GM18505 (cell line): ENCODE results near the gene MGMT.

Experiments
- ATAC-seq: cut with Tn5 transposase; IDR thresholded peaks from one replicate; pipeline ENCODE4 v1.9.1; 2021; ENCODE audit not compliant: unreplicated experiment
- POLR2A ChIP-seq: IDR thresholded peaks from 4 replicates; pipeline ENCODE4 v1.6.1; 2011; ENCODE audit warnings: borderline replicate concordance; ENCODE audit not compliant: insufficient read depth, insufficient read length; ENCODE audit errors: extremely low read depth

The MGMT gene

DNA sequence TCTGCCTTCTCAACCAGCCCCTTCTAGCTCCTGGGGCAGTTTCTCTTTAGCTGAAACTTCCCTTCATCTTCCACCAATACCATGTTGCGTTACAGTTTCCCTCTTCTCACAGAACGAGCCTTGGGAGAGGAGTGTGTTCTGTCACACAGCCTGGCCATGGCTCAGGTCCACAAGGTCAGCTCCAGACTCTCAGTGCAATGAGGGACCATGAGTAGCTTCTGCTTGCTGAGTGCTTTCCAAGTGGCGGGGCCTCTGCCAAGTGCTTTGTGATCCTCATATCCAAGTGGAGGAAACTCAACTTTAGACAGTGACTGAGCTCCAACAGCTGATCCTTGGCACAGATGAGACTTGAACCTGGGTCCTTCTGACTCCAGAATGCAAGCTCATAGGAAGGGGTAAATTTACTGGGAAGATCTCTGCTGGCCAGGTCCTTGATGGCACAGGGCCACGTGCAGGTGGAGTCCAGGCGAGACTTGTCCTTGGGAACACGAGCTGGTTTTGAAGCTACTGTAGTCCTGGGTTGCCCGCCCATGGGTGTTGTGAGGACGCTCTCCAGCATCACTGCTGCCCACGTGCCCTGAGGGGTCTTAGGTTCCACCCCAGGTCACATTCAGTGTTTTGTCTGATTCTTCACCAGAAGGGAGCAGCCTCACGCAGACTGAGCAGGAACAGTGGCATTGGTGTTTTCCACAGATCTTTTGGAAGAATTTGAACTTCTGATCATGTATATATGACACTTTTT, 259.0 kb downstream of the MGMT start:
- TF ChIP-seq POLR2A = no peak
- no peak for ATAC-seq

DNA sequence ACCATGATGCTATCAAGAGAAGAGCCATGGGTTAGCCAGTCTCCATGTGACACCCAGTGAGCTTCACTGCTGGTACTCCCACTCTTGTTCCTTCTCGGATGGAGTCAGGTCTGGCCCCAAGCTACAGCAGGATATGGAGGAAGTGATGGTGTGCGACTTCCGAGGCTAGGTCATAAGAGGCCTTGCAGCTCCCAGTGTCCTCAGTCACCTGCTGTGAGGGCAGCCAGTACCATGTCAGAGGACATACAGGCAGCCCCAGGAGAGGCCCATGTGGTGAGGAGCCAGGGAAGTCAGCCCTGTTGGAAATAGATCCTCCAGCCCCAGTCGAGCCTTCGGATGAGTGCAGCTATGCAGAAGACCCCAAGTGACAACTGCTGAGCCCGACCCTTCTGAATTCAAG, 260.0 kb downstream of the MGMT start:
- no peak for ATAC-seq
- TF ChIP-seq POLR2A = no peak

DNA sequence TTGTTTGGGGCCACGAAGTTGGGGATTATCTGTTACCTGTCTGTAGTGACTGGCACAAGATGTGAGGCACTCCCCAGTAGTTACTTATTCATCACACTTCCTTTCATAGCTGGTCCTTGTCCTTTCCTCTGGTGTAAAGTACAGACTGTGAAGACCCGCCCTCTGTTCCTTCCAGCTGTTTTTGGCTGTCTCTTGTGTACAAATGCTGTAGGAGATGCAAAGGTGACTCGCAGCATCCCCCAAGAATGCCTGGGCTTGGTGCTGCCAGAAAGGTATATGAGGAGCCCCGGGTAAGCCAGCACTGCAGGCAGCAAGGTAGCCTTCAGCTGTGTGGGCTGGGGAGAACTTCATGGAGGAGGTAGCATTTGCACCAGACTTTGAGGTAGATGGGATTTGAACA, 260.5 kb downstream of the MGMT start:
- no peak for ATAC-seq
- TF ChIP-seq POLR2A = no peak

DNA sequence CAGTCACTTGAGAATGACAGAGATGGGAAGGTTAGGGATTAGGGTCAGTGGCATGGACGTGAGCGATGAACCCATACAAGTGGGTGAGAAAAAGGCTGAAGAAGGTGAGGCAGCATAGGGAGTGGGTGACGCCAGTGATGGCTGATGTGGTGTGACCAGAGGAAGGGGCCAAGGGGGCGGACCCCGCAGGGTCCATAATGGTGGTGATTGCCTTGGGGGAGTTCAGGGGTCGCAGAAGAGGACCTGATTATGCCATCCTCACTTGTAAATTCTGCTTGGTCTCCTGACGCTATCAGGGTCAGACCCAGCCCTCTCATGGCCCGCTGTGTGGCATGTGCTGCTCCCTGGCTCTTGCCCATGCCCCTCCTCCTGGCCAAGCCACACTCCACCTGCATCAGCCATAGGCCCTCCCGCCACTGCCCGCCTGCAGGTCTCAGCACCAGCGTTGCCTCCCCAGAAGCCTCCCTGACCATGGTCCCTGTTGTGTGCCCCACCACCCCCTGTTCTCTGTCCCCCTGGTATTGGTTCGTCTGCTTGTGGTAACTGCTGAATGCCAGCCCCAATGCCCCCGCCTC, 261.3 kb downstream of the MGMT start:
- TF ChIP-seq POLR2A = no peak
- ATAC-seq = no peak

DNA sequence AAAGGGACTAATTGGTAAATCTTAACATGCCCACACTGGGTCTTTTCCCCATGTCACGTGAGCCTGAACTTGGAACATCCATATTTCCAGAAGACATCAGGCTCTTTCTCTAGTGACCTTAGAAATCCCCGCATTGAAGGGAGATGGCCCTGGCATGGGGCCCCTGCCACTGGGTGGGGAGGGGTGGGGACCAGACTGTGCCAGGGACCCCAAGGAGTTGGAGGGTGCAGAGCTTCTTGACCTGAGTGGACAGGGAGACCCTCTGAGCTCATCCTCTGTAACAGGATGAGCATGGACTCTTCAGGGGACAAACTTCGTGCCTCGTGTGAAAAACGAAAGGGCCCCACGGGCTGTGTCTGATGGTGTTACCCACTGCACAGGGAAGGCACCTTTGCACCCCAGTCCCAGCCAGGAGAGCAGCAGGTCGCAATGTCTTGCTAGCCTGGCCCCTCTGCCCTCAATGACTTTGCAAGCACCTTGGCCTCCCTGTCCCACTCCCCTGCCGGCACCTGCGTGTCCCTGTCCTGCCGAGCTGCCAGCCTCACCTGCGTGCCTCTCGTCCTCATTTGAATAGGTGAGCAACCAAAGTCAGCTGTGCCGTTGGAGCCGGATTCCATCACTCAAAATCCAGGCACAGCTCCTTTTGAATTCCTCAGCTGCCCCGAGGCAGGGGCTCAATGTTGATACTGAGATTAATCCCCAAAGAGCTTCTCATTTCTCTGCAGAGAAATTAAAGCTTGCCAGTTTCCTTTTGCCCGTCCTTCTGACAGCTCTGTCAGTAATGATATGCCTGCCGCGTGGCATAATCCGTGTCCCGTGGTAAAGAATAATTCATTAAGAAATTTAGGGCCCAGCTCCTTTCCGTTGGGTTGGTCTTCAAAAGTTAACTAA, 262.1 kb downstream of the MGMT start:
- ATAC-seq = no peak
- no peak for TF ChIP-seq POLR2A

DNA sequence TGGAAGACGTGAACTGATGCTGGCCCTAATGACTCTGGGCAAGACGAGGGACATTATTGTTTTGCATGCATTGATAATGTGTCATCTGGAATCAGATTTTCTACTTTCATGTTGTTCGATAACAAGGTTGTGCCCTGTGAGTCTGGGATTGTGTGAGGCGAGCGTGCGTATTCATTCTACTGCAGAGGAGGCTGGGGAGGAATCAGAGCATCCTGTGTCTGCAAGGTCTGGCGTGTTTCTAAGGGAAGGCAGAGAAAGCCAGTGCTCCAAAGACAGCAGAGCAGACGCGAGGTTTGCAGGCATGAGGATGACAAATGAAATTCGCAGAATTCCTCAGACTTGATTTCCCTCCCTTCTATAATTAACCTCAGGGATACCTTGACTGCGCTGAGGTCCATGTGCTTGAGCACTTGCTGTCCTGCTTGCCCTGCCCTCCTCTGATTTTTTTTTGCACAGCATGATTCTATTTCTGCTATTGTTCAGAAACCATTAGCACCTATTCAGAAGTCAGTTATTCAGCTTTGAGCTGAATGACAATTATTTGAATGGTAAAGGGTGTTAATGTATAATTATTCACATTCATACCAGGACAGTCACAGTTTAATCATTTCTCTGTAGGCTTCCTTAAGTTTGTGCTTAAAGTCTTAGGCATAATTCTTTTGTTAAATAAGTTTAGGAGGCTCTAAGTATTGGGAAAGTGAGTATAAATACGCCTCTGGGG, 263.4 kb downstream of the MGMT start:
- no peak for TF ChIP-seq POLR2A

DNA sequence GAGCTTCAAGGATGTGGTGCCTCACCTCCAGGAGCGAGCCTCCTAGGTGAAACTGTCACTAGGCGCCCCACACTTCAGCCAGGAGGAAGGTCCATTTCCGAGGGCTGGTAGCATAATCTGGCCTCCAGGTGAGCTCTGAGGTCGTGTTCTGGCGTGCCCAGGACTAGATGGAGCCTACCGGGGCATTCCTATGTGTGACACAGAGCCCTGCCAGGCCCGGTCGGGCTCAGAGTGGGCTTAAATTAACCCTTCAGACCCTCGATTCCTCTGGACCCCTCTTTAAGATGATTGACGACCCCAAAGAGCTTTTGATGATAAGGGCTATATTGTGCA, 263.9 kb downstream of the MGMT start:
- TF ChIP-seq POLR2A = no peak
- no peak for ATAC-seq

More for the DNA sequence above, 263.4 kb downstream of the MGMT start:
- ATAC-seq = no peak

DNA sequence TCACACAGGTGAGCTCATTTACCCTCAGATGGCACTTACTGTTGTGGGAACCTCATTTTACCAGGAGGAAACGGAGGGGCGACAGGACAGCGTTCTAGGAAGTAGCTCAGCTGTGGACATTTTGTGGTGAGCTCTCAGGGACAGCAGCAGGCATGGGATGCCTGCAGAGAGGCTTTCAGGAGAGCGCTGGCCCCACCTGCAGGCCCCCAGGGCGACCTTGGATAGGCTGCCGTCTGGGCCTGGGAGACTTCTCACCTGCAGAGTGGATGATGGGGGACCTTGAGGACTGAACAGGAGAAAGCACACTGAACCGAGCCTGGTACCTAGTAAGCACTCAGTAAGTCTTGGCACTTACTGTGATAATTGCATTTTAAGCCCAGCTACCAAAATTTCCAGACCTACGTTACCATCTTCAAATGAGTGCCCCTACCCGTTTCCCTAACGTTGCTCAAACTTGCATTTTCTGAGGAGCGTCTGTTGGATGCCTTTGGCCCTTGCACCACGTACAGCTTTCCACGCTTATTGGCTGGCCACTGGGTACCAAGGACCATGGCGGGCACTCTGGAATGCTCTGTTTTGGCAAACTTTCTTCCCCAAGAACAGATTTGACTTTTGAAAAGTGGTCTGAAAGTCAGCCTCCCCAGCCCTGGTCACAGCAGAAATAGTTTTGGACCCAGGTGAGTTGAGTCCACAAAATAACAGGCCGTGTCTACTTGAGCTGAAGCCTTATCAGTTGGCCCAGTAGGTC, 273.7 kb downstream of the MGMT start:
- TF ChIP-seq POLR2A = no peak
- ATAC-seq = no peak

DNA sequence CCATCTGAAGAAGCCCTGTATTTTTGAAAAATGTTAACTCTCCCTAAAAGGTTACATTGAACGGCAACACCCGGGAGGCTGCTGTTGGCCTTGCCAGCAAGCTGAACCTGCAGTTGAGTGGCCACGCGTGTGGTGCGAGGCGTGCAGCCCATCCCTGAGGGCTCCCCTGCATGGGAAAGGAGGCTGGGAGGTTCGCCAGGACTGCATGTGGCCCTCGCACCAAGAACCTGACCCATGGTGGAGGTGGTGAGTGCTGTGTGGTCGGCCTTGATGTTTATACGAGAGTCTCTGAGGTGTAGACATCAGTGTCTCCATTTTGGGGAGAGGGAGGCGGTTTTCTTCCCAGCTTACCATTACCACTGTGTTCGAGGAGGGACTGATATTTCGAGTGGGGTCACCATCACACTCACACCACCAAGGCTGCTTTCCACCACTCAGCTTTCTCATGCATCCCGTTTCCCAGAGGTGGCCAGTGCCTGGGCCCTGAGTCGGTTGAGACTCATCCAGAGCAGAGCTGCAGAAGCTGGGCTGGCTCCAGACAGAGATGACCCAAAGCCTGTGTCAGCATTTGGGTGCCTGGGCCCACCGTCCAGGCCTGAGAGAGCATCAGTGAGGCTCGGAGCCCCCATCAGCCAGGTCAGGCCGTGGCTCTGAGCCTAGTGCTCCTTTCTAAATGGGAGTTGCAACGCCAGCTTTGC, 274.4 kb downstream of the MGMT start:
- TF ChIP-seq POLR2A = no peak
- ATAC-seq = no peak

DNA sequence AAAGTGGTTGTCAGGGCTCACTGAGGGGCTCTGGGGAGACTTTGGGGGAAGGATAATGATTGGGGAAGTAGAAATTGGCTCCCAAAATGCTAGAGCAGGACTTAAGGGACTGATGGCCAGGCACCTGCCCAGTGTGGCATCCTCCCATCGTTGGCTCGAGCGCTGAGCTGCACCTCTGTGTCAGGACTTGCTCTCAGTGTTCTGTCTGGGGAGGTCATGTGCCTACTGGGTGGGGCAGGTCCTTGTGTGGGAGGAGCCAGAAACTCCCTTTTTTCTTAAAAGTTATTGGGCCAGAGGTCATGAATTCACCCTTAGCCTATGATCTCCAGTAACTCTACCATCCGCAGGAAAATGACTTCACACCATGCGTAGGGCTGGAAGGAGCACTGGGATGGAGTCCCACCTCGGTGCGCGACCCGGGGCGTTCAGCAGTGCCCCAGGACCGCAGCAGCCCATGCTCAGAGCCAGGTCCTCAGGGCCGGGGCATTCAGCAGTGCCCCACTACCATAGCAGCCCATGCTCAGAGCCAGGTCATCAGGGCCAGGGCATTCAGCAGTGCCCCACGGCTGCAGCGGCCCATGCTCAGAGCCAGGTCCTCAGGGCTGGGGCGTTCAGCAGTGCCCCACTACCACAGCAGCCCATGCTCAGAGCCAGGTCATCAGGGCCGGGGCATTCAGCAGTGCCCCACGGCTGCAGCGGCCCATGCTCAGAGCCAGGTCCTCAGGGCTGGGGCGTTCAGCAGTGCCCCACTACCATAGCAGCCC, 275.1 kb downstream of the MGMT start:
- ATAC-seq = no peak
- TF ChIP-seq POLR2A = no peak

DNA sequence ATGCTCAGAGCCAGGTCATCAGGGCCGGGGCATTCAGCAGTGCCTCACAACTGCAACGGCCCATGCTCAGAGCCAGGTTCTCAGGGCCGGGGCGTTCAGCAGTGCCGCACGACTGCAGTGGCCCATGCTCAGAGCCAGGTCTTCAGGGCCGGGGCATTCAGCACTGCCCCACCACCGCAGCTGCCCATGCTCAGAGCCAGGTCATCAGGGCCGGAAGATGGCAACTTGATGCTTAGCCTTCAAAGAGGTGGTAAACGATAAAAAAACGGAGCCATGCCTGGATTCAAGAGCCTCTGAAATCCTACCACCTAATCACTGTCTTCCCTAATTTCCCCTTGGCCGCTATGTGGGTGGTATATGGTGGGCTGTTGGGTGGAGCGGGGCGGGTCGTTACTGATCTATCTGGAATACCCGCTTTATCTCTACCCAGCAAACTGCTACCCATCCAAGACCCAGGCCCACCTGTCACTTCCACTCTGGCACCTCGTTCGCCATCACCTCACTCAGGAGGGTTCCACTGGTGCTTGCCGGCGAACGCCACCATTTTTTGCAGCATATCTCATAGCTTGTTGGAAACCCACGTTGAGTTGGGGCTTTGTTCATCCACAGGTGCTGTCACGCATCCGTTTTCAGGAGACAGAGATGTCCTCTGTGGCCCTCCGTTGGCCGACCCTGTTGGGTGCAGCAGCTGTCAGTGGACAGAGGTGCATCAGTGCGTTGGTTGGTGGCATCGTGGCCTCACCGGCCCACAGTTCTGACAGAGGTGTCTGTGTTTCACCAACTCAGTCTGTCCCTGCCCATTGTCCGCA, 275.9 kb downstream of the MGMT start:
- TF ChIP-seq POLR2A = no peak

DNA sequence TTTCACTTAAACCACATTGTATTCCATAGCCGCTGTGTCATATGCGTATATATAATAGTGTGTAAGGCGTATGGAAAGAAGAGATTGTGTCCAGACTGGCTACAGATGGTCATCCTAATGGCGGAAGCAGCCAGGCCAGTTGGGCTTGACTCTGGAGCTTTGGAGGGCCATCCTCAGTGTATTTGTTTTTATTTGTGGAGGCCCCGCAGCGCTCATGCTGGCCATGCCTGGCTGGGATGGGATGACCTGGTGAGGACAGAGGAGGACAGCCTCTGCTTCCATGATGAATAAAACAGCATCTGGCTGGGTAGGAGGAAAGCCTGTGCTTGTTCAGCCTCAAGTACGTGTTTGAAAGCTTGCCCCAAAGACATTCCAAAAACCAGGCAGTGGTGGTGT, 276.7 kb downstream of the MGMT start:
- ATAC-seq = no peak
- TF ChIP-seq POLR2A = no peak

More for the DNA sequence above, 275.9 kb downstream of the MGMT start:
- ATAC-seq = no peak
